CD4-positive, alpha-beta T cell treated with Interleukin-21 for 1 hour (primary cell): Measurements from ENCODE around the gene FBXL2.
"Not testable (repeated sequence)": the region's sequence is repeated elsewhere in the genome, so short reads cannot be mapped to it uniquely, and the experiment has no call there.

Source experiments
- DNase-seq: peaks from one replicate; pipeline ENCODE4 v3.0.0-alpha.2; 2020

The FBXL2 gene

DNA sequence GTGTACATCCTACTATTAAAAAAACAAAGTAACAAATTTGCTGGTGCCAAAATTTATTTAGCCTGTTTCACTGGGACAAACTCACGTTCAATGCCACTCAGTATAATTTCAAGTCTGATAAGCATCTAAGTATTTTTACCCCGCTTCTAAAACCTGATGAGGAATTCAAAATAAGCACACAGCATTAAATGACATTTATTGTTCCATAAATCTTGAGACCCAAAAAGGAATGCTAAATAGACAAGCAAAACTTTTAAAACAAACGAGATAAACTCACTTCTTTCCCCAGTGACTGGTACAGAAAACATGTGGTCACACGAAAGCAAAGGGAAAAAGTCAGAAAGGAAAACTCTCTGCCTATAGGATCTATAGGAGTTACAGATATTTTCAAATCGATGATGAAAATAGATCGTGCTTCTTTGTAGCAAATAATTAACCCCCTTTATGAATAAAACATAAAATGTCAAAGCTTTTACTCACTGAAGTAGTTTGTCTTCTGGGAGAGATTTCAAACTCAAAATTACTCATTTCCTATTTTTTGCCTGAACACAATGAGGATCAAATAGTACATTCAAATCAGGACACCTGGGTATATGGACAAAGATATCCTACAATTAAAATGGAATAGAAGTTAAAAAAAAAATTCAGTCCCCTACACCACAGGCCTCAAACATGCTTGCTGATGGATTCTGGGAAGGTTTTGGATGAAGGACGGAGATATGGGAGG, 111.3 kb downstream of the FBXL2 start:
- DNase-seq, result no peak

DNA sequence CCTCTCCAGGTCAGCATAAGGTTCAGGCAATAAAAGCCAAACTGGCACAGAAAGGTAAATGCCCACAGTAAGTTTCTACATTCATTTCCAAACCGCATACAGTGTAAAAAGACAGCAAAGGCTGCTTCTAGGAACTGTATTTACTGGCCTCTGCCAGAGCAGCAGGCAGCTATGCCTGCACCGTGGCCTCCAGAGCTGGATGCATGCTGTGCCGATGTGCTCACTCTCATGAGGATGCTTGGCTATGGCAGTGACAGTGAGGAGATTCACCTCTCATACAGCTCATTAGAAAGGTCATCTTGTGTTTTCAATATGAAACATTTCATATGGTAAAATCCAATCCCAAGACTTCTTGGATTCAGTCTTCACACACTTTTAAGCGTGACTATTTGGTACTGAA, 112.7 kb downstream of the FBXL2 start:
- no peak for DNase-seq

DNA sequence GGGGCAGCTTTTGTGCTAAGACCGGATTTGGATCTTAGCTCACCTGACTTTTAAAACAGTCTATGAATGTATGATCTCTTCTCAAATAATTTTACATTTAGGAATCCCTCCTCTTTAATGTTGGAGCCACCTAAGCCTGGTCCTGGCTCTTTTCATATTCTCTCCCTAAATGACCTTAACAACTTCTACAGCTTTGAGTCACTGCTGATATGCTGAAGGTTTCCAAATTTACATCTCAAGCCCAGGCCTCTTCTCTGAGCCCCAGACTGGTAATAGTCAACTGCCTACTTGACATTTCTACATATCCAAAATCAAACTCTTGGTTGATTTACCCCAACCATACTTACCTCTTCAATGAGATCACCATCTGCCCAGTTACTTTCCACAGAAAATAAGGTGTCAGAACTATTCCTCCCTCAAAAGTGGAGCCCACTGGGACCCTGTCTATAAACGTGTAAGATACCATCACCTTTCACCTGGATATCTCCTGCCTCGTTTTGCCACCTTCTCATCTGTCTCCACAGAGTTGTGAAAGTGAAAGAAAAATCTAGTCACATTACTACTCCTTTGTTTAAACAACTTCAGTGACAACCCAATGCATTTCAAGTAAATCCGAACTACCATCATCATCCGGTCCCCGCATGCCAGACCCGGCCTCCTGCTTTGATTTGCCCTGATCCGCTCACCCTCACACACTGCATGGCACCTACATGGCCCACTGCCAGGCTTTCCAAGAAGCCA, 114.2 kb downstream of the FBXL2 start:
- no peak for DNase-seq

DNA sequence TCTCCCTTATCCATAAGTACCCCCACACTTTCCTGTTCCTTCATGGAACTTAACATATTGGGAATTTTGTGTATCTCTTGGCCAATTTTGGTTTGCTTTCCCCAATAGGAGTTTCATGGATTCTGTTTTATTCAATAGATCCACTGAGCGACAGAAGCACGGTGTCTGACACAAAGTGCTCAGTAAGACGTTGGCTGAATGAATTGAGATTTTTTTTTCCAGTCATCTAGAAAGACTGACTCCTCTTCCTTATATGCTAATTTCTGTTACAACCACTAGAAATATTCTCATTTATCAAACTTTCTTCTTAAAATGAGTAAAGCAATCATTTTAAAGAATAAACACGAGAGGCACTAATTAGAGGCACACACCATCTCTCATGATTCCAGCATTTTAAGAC, 114.9 kb downstream of the FBXL2 start:
- no peak for DNase-seq

DNA sequence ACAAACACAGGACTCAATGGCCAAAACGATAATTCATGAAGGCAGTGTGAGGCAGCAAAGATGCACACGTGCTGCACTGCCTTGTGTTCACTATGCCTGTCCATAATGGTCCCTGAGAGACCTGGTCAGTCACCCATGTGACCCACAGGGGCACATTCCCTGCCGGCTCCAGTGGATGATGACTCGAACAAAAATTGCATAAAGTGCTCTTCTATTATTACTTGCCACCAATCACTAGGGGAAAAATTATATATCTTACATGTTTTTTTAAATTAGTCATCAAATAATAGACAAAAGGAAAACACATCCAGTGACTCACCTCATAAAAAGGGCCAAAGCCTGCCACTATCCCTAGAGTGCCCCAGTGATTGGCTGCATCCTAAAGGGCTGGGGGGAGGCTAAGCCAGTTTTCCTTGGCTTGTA, 115.5 kb downstream of the FBXL2 start:
- no peak for DNase-seq

GRCh38 chr3:33394403-33395054, 117.3 kb downstream of the FBXL2 start:
- no peak for DNase-seq

DNA sequence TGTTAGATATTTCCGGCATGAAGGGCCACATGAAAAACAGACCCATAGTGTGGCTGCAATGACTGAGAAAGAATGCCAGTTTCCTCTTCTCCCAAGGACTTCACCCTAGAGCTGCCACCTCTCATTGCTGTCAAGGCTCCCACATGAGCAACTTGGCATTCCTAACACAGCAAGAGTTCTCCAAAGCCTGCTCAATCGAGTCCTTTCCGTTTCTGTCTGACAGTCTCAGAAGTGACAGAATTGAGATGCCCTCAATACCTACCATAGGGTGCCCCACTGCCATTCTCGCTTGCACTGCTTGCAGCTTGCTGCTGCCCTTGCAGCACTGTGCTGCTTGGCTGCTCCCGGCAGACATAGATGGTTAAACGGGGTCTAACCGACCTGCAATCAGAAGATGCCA, 118.7 kb downstream of the FBXL2 start:
- no peak for DNase-seq

GRCh38 chr3:33398410-33398809, 121.2 kb downstream of the FBXL2 start:
- DNase-seq, result no peak

GRCh38 chr3:33401781-33402180, 124.5 kb downstream of the FBXL2 start:
- no peak for DNase-seq

DNA sequence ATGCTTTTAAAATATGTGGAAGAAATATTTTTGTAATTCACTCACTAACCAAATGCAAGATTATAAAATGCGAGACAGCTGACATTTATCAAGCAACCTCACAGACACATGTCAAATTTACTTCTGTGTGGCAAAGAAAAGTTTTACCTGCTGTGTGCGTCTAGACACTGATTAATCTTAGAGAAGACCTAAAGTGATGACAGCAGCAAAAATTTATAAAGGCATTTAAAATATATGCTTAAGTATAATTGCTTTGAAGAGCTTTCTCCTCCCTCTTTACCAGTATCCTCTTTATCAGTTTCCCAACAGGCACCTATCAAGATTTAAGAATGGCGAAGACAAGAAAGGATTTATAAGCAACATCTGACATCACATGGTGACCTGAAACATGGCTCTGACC, 125.7 kb downstream of the FBXL2 start:
- DNase-seq, result no peak

DNA sequence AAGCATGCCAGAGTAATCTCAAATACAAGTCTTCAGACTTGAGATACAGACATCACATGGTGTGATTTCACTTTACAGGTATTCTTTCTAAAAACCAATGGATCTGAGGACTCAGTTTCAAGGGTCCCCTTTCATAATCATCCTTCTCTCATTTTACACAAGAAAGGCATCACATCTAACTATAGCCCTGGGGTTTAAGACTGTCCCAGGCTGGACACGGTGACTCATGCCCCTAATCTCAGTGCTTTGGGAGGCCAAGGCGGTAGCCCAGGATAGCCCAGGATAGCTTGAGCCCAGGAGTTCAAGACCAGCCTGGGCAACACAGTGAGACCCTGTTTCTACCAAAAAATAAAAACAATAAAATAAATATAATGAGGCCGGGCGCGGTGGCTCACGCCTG, 126.5 kb downstream of the FBXL2 start:
- DNase-seq, result no peak

- DNase-seq, result not testable (repeated sequence)
Observed at GRCh38 chr3:33410816-33411215, 133.6 kb downstream of the FBXL2 start.

DNA sequence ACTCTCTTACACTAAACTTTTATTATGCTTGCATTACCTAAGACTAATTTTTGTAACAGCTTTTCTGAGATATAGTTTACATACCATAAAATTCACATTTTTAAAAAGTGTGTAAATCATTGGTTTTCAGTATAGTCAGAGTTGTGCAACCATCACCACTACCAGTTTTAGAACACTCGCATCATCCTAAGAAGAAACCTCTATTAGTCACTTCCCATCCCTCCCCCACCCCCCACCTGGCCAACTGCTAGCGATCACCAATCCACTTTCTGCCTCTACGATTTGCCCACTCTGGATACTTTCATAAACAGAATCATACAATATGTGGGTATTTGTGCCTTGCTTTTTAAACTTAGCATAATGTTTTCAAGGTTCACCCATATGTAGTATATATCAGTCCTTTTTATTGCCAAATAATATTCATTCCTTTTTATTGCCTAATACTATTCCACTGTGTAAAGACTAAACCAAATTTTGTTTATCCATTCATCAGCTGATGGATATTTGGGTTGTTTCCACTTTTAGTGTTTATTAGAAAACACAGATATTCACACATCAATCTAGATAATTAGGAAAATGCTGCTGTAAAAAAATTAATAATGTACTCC, 139.9 kb downstream of the FBXL2 start:
- DNase-seq, result no peak

DNA sequence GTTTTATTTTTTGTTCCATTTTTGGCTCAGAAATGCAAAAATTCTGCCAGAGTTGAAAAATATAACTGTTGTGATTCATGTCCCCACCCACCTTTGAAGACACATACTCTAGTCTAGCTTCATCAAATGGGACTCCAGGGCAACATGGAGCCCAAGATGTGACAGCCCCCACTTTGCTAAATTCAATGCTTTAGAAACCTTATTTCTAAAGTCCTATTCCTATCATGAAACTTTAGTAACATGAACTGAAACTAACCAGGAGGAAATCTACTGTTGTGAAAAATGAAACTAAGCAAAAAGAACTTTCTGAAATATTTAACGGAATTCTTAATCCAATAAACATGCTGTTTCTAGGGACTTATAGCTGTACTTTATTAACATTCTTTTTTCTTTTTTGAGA, 142.7 kb downstream of the FBXL2 start:
- DNase-seq, result no peak

DNA sequence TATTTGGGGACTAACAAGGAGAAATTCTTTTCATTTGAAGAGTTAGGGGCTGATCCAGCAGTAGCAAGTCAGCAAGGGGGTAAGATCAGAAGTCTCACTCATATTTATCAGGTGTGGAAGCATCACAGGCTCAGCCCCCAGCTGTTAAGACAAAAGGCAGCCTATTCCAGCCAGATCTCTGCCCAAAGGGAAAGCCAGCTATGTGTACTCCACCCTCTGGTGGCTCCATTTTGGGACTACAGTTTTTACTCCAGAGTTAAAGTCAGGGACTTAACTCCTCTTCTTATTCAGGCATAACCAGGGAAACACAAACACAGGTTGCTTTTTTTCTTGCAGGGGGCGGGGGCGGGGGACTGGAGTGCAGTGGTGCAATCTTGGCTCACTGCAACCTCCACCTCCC, 143.7 kb downstream of the FBXL2 start:
- DNase-seq, result no peak

- DNase-seq, result no peak
Observed at GRCh38 chr3:33424606-33425452, 147.6 kb downstream of the FBXL2 start.

DNA sequence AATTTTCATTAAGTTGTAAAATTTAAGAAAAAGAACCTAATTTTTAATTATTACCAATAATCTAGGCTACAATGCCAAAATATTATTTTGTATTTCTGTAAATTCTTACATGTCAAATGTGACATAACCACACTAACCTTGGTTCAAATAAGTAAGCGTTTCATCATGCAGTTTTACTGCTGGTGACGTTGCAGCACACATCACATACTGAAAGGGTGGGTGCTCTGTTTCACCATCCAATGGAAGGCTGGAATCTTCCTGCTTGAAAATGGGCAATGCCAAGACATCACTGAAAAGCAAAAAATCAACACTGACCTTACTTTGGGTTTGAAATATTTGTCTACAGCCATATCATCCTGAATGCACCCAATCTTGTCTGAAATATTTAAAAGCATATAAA, 148.2 kb downstream of the FBXL2 start:
- DNase-seq, result no peak

GRCh38 chr3:33426068-33426467, 148.8 kb downstream of the FBXL2 start:
- DNase-seq, result no peak

GRCh38 chr3:33426630-33427317, 149.5 kb downstream of the FBXL2 start:
- DNase-seq, result no peak

GRCh38 chr3:33428734-33429133, 151.5 kb downstream of the FBXL2 start:
- DNase-seq, result no peak

DNA sequence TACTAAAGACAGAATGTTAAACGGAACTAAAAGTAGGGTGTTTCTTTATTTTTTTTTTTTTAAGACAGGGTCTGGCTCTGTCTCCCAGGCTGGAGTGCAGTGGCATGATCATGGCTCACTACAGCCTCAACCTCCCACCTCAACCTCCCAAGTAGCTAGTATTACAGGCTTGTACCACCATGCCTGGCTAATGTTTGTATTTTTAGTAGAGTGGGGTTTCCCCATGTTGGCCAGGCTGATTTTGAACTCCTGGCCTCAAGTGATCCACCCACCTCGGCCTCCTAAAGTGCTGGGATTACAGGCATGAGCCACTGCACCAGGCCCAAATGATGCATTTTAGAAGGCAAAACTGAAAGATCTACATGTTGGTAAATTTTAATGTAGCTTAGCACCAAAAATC, 152.1 kb downstream of the FBXL2 start:
- not testable (repeated sequence) for DNase-seq

DNA sequence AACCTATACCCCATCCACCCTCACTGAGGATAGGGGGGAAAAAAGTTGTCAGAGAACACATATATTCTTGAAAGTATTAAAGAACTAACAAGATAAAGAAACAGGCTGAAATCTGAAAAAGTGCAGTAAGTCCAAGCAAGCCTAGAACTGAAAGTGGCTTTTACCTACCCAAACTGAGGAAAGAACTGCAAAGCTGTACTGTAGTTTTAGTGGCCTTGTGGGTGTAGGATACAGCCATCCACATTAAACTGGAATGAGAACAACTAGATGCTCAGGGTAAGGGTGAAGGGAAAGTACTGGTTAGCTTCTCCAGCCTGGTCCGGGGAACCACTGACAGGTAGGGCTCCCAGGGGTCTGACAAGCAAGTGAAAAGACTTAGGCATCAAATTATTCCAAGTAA, 152.8 kb downstream of the FBXL2 start:
- DNase-seq, result no peak
